B cell (primary cell): Measurements from ENCODE around the gene ADI1. TPM values are rescaled to one million over a fixed set of nuclear protein-coding genes. Genes with fewer than 3 reads are reported as not detected.

Source experiments
- ATAC-seq: fragments of 200-7000 bp; cut with Tn5 transposase; one replicate; pipeline ENCODE4 v1.10.0; 2021; ENCODE audit warnings: low read depth, mild to moderate bottlenecking, moderate number of reproducible peaks, moderate library complexity
- CTCF ChIA-PET: fragments of 350-600 bp; sonication (Branson Sonifier 250); formaldehyde crosslinking; loops from one replicate; lab custom pipeline; 2021; ENCODE audit warnings: antibody characterized with exemption, inconsistent platforms; lab: Charles Lee
- POLR2A ChIA-PET: fragments of 350-600 bp; sonication (Branson Sonifier 250); formaldehyde crosslinking; loops from one replicate; lab custom pipeline; 2021; ENCODE audit warnings: antibody characterized with exemption; lab: Charles Lee
- DNase-seq: peaks from one replicate; pipeline ENCODE4 v3.0.0; 2013
- H2AFZ ChIP-seq: 2 replicates; pipeline ENCODE4 v1.6.1; 2012; ENCODE audit warnings: mild to moderate bottlenecking, low read depth, low read length; ENCODE audit not compliant: insufficient read depth, poor library complexity, severe bottlenecking
- H3K27ac ChIP-seq, 2 donors: 1 replicate in 1 of 2; 2 replicates in 1 of 2; pipeline ENCODE4 v1.5.1; 2012 to 2013; ENCODE audit warnings: low read length in 2 of 2, mild to moderate bottlenecking in 2 of 2, moderate library complexity in 1 of 2
- H3K27me3 ChIP-seq, 4 experiments: fragments of 200-600 bp in 1 of 4; sonication (generic) in 1 of 4; replicated peaks in 1 of 4; 1 replicate in 2 of 4; 2 replicates in 2 of 4; pipeline versions ENCODE4 v1.6.1 to v1.7.0; 2013 to 2016; ENCODE audit warnings: low read length in 3 of 4, mild to moderate bottlenecking in 2 of 4, mixed read lengths in 1 of 4, moderate library complexity in 1 of 4; ENCODE audit not compliant: insufficient read depth in 4 of 4, control insufficient read depth in 3 of 4; ENCODE audit errors: control extremely low read depth in 1 of 4
- H3K36me3 ChIP-seq, 2 experiments: replicated peaks in 1 of 2; 1 replicate in 1 of 2; 2 replicates in 1 of 2; pipeline versions ENCODE4 v1.6.1 to v1.7.1; 2013; ENCODE audit warnings: low read length in 1 of 2; ENCODE audit not compliant: insufficient read depth in 2 of 2, control insufficient read depth in 1 of 2; ENCODE audit errors: control extremely low read depth in 1 of 2, extremely low read depth in 1 of 2
- H3K4me1 ChIP-seq, 2 donors: fragments of 200-600 bp in 1 of 2; sonication (generic) in 1 of 2; 1 replicate in 1 of 2; 2 replicates in 1 of 2; pipeline versions ENCODE4 v1.5.1 to v1.6.1; 2013 to 2017; ENCODE audit warnings: low read length in 2 of 2; ENCODE audit not compliant: control insufficient read depth in 2 of 2, insufficient read depth in 2 of 2
- H3K4me2 ChIP-seq: replicated peaks from 2 replicates; pipeline ENCODE3; 2012; ENCODE audit warnings: mild to moderate bottlenecking, low read depth, low read length; ENCODE audit not compliant: poor library complexity, severe bottlenecking
- H3K4me3 ChIP-seq, 5 experiments: fragments of 200-600 bp in 1 of 5; sonication (generic) in 1 of 5; 1 replicate in 3 of 5; 2 replicates in 2 of 5; pipeline versions ENCODE4 v1.5.1 to v1.7.0; 2011 to 2016; ENCODE audit warnings: low read length in 4 of 5, mild to moderate bottlenecking in 4 of 5, low read depth in 2 of 5, control low read depth in 1 of 5, moderate library complexity in 1 of 5; ENCODE audit not compliant: insufficient read depth in 1 of 5; ENCODE audit errors: control extremely low read depth in 1 of 5, extremely low read depth in 1 of 5
- H3K79me2 ChIP-seq: fragments of 200-600 bp; sonication (generic); one replicate; pipeline ENCODE4 v1.6.0; 2016; ENCODE audit warnings: low read length; ENCODE audit not compliant: control insufficient read depth, insufficient read depth
- H3K9ac ChIP-seq: fragments of 200-600 bp; sonication (generic); 2 replicates; pipeline ENCODE4 v1.6.1; 2017; ENCODE audit warnings: mild to moderate bottlenecking, low read length, moderate library complexity
- H3K9me3 ChIP-seq, 3 donors: one replicate each; pipeline versions ENCODE4 v1.6.1 to v1.7.1; 2013; ENCODE audit warnings: low read length in 2 of 3; ENCODE audit not compliant: control insufficient read depth in 2 of 3, insufficient read depth in 1 of 3; ENCODE audit errors: control extremely low read depth in 1 of 3
- H4K20me1 ChIP-seq: 2 replicates; pipeline ENCODE4 v1.6.0; 2012; ENCODE audit warnings: mild to moderate bottlenecking, low read length; ENCODE audit not compliant: insufficient read depth, control insufficient read depth, poor library complexity, severe bottlenecking
- H3K27ac Mint-ChIP-seq: one replicate; pipeline ENCODE4 v1.8.0; 2021; ENCODE audit warnings: mixed read lengths
- H3K27me3 Mint-ChIP-seq: one replicate; pipeline ENCODE4 v1.8.0; 2021; ENCODE audit warnings: mixed read lengths
- H3K4me1 Mint-ChIP-seq: one replicate; pipeline ENCODE4 v1.8.0; 2021; ENCODE audit warnings: mixed read lengths
- H3K4me3 Mint-ChIP-seq: one replicate; pipeline ENCODE4 v1.8.0; 2021; ENCODE audit warnings: mixed read lengths
- H3K9me3 Mint-ChIP-seq: one replicate; pipeline ENCODE4 v1.8.0; 2022; ENCODE audit warnings: mixed read lengths; ENCODE audit not compliant: insufficient read depth
- CTCF ChIP-seq: fragments of 200-600 bp; IDR thresholded peaks from one replicate; pipeline ENCODE4 v1.8.0; 2022; ENCODE audit warnings: antibody characterized with exemption, mild to moderate bottlenecking
- EZH2 ChIP-seq: IDR thresholded peaks from 2 replicates; pipeline ENCODE4 v1.6.1; 2012; ENCODE audit warnings: borderline replicate concordance, low read depth, mild to moderate bottlenecking, moderate library complexity, low read length; ENCODE audit not compliant: insufficient read depth, poor library complexity, severe bottlenecking
- WGBS: methylation state at CpG from one replicate; pipeline ENCODE4 v1.1.5; 2013; ENCODE audit warnings: missing lambda C conversion rate; ENCODE audit not compliant: insufficient coverage; 5-methylcytosine and 5-hydroxymethylcytosine counted together
- intact Hi-C: fragments of 100-400 bp; cut with micrococcal nuclease; formaldehyde crosslinking; loops from one replicate; pipeline ENCODE4 v1.10.0; 2022
- polyA plus RNA-seq: library from polyadenylated mRNA; depleted of rRNA; stranded (reverse); fragments of >200 nt; gene quantifications from 2 replicates; pipeline ENCODE4 v1.2.3, GENCODE V29; 2012
- total RNA-seq, 2 donors: library from RNA; stranded (reverse); fragments of 120-200 nt in 1 of 2; gene quantifications; 1 replicate in 1 of 2; 2 replicates in 1 of 2; pipeline versions ENCODE4 v1.2.3 to v1.2.4, GENCODE V29; 2013 to 2022

The ADI1 gene
- total and polyA plus RNA-seq, 2 donors (not counting 1 experiment from before 2014, with no cell fraction given): 15.2 to 23.1 TPM

- no peak overlapping the region for H3K4me3 Mint-ChIP-seq
- peaks cover 0 to 67% of the 10 kb centered on the region in 2 experiments for H3K36me3 ChIP-seq
- 94% methylated on average over 15 of the region's 20 CpGs for WGBS
- ATAC-seq (no peak), DNase-seq (no peak)
- no peaks in the 10 kb centered on the region for H3K4me1 Mint-ChIP-seq
- H3K9me3 ChIP-seq: peaks cover 0 to 3% (median 0%) of the 10 kb centered on the region in 3 donors
- no peak overlapping the region for H3K4me2 ChIP-seq
- H3K27me3 Mint-ChIP-seq: no peaks in the 10 kb centered on the region
- H3K4me3 ChIP-seq: no peak overlapping the region
- H3K9me3 Mint-ChIP-seq: no peaks in the 10 kb centered on the region
- no peaks in the 10 kb centered on the region for H3K27me3 ChIP-seq
- H3K27ac ChIP-seq: no peak overlapping the region
- ChIA-PET POLR2A (no interaction called here), CTCF (no interaction called here)
- no peak overlapping the region for H2AFZ ChIP-seq
- no peaks in the 10 kb centered on the region for H4K20me1 ChIP-seq
- no peak overlapping the region for H3K9ac ChIP-seq
- intact Hi-C loops: no loop called here
- no peaks in the 10 kb centered on the region for H3K4me1 ChIP-seq
- peaks cover 4% of the 10 kb centered on the region for H3K79me2 ChIP-seq
- no peak overlapping the region for H3K27ac Mint-ChIP-seq
- TF ChIP-seq CTCF (no peak), EZH2 (no peak)
Measured at GRCh38 chr2:3453190-3453999, 65.9 kb downstream of the ADI1 start.
